HCT116 (cell line): Measurements from ENCODE around the gene PLCG2.

Experiments
- CEBPB ChIP-seq: IDR thresholded peaks from 2 replicates; pipeline ENCODE4 v1.6.1; 2012; ENCODE audit warnings: low read depth
- EZH2 ChIP-seq: fragments of 200-600 bp; sonication (generic); IDR thresholded peaks from 2 replicates; pipeline ENCODE4 v1.6.1; 2017; ENCODE audit warnings: antibody characterized with exemption, mixed run types
- EZH2phosphoT487 ChIP-seq: fragments of 200-600 bp; IDR thresholded peaks from 2 replicates; pipeline ENCODE4 v1.6.1; 2018; ENCODE audit warnings: antibody characterized with exemption, borderline replicate concordance
- FOSL1 ChIP-seq: IDR thresholded peaks from 2 replicates; pipeline ENCODE4 v1.6.1; 2012; ENCODE audit warnings: low read depth
- MAX ChIP-seq: IDR thresholded peaks from 2 replicates; pipeline ENCODE4 v1.6.1; 2012
- POLR2A ChIP-seq: IDR thresholded peaks from 2 replicates; pipeline ENCODE4 v1.7.0; 2011; ENCODE audit warnings: borderline replicate concordance; ENCODE audit not compliant: insufficient read depth, insufficient read length; ENCODE audit errors: extremely low read depth
- POLR2AphosphoS5 ChIP-seq: IDR thresholded peaks from 2 replicates; pipeline ENCODE4 v1.6.1; 2011; ENCODE audit warnings: mild to moderate bottlenecking, low read depth, low read length, moderate library complexity
- RAD21 ChIP-seq: IDR thresholded peaks from 2 replicates; pipeline ENCODE4 v1.6.1; 2012; ENCODE audit warnings: low read depth, mild to moderate bottlenecking
- SIN3A ChIP-seq: IDR thresholded peaks from 2 replicates; pipeline ENCODE4 v1.6.1; 2012; ENCODE audit warnings: low read depth
- TCF7L2 ChIP-seq: IDR thresholded peaks from 2 replicates; pipeline ENCODE4 v1.7.0; 2011; ENCODE audit warnings: borderline replicate concordance, inconsistent platforms; ENCODE audit not compliant: insufficient read depth, insufficient read length; ENCODE audit errors: extremely low read depth
- ZFX ChIP-seq: fragments of 450-650 bp; IDR thresholded peaks from 2 replicates; pipeline ENCODE4 v1.6.1; 2017
- ZNF274 ChIP-seq: fragments of 200-500 bp; sonication (Bioruptor generic); IDR thresholded peaks from 2 replicates; pipeline ENCODE4 v1.6.1; 2014; ENCODE audit warnings: mild to moderate bottlenecking, low read depth, low read length, inconsistent platforms
- TF ChIP-seq, protein P1 (sequence below), 3 experiments: fragments of 200-600 bp in 1 of 3; sonication (generic) in 1 of 3; IDR thresholded peaks in 2 of 3; conservative IDR thresholded peaks in 1 of 3; 2 replicates each; pipeline ENCODE4 v1.5.1; 2012 to 2017; ENCODE audit warnings: low read depth in 2 of 3, low read length in 2 of 3, antibody characterized with exemption in 1 of 3, borderline replicate concordance in 1 of 3, control low read depth in 1 of 3, mild to moderate bottlenecking in 1 of 3, mixed read lengths in 1 of 3, mixed run types in 1 of 3, moderate library complexity in 1 of 3; ENCODE audit not compliant: insufficient read depth in 1 of 3
- TF ChIP-seq, protein P2 (sequence below): IDR thresholded peaks from 2 replicates; pipeline ENCODE4 v1.6.1; 2012; ENCODE audit warnings: low read depth

DNA sequence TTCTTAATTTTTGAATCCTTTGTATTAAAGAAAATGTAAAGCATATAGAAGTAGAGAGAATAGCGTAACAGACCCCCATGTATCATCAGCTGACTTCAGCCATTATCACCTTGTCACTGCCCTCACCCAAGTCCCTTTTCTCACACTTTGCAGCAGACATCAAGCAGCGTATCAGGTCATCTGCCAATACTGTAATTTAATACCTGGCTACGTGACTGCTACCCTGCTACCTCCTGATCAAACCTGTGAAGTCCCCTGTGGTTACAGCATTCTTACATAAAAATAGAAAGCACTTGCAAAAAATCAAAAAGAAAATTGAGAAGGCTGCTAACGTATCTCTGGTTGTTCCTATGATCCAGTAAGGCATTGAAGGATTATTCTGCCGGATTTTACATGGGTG lies 96.4 kb downstream of the PLCG2 start:
- TF ChIP-seq MAX (no peak), POLR2A (no peak), TCF7L2 (no peak), POLR2AphosphoS5 (no peak), SIN3A (no peak), RAD21 (no peak), EZH2 (no peak), CEBPB (no peak), ZNF274 (no peak), FOSL1 (no peak), ZFX (no peak), EZH2phosphoT487 (no peak)
- TF ChIP-seq, protein P1, sequence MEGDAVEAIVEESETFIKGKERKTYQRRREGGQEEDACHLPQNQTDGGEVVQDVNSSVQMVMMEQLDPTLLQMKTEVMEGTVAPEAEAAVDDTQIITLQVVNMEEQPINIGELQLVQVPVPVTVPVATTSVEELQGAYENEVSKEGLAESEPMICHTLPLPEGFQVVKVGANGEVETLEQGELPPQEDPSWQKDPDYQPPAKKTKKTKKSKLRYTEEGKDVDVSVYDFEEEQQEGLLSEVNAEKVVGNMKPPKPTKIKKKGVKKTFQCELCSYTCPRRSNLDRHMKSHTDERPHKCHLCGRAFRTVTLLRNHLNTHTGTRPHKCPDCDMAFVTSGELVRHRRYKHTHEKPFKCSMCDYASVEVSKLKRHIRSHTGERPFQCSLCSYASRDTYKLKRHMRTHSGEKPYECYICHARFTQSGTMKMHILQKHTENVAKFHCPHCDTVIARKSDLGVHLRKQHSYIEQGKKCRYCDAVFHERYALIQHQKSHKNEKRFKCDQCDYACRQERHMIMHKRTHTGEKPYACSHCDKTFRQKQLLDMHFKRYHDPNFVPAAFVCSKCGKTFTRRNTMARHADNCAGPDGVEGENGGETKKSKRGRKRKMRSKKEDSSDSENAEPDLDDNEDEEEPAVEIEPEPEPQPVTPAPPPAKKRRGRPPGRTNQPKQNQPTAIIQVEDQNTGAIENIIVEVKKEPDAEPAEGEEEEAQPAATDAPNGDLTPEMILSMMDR (IDR thresholded peaks at IDR 0.05 in 2 of 3, conservative IDR thresholded peaks at IDR 0.05 in 1 of 3; ENCODE audit: borderline replicate concordance in 1 of 3, insufficient read depth in 1 of 3, low read depth in 2 of 3, low read length in 2 of 3), result no peak
- TF ChIP-seq, protein P2, sequence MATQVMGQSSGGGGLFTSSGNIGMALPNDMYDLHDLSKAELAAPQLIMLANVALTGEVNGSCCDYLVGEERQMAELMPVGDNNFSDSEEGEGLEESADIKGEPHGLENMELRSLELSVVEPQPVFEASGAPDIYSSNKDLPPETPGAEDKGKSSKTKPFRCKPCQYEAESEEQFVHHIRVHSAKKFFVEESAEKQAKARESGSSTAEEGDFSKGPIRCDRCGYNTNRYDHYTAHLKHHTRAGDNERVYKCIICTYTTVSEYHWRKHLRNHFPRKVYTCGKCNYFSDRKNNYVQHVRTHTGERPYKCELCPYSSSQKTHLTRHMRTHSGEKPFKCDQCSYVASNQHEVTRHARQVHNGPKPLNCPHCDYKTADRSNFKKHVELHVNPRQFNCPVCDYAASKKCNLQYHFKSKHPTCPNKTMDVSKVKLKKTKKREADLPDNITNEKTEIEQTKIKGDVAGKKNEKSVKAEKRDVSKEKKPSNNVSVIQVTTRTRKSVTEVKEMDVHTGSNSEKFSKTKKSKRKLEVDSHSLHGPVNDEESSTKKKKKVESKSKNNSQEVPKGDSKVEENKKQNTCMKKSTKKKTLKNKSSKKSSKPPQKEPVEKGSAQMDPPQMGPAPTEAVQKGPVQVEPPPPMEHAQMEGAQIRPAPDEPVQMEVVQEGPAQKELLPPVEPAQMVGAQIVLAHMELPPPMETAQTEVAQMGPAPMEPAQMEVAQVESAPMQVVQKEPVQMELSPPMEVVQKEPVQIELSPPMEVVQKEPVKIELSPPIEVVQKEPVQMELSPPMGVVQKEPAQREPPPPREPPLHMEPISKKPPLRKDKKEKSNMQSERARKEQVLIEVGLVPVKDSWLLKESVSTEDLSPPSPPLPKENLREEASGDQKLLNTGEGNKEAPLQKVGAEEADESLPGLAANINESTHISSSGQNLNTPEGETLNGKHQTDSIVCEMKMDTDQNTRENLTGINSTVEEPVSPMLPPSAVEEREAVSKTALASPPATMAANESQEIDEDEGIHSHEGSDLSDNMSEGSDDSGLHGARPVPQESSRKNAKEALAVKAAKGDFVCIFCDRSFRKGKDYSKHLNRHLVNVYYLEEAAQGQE, result no peak
